ENCODE data around the gene USP8.
"Not testable (repeated sequence)": the region's sequence is repeated elsewhere in the genome, so short reads cannot be mapped to it uniquely, and the experiment has no call there.

Gene USP8

GRCh38 chr15:50380089-50380488 lies 44.1 kb upstream of the USP8 start:
- no peak for TF ChIP-seq EZH2phosphoT487 (IDR thresholded peaks at IDR 0.05; ENCODE audit: low read depth)
- TF ChIP-seq CTCF (IDR thresholded peaks at IDR 0.05; ENCODE audit: low read depth, low read length) = no peak
- Histone ChIP-seq H4K20me1 (ENCODE audit: insufficient read depth, low read length) (no peaks in the 10 kb centered on the region), H3K79me2 (ENCODE audit: low read length) (no peaks in the 10 kb centered on the region), H3K9ac (ENCODE audit: low read length) (no peak overlapping the region), H3K27ac (ENCODE audit: low read length) (no peak overlapping the region), H2AFZ (ENCODE audit: low read depth, low read length) (no peak overlapping the region), H3K36me3 (replicated peaks; ENCODE audit: low read depth, low read length) (no peaks in the 10 kb centered on the region), H3K4me2 (ENCODE audit: low read length) (no peak overlapping the region), H3K9me3 (ENCODE audit: insufficient read depth, low read length) (no peaks in the 10 kb centered on the region), H3K27me3 (ENCODE audit: low read depth, low read length) (peaks cover 2% of the 10 kb centered on the region; the same call in 1 of the 2 replicates), H3K4me1 (ENCODE audit: low read length) (peaks cover 28% of the 10 kb centered on the region), H3K4me3 (ENCODE audit: low read length) (no peak overlapping the region)

GRCh38 chr15:50381438-50381837 lies 42.8 kb upstream of the USP8 start:
- H3K27ac ChIP-seq (ENCODE audit: low read length) = no peak overlapping the region
- no peak overlapping the region for H3K9ac ChIP-seq (ENCODE audit: low read length)
- no peak for TF ChIP-seq CTCF (IDR thresholded peaks at IDR 0.05; ENCODE audit: low read depth, low read length)
- TF ChIP-seq EZH2phosphoT487 (IDR thresholded peaks at IDR 0.05; ENCODE audit: low read depth) = no peak
- peaks cover 2% of the 10 kb centered on the region; the same call in 1 of the 2 replicates for H3K27me3 ChIP-seq (ENCODE audit: low read depth, low read length)
- peaks cover 28% of the 10 kb centered on the region for H3K4me1 ChIP-seq (ENCODE audit: low read length)
- H3K36me3 ChIP-seq (replicated peaks; ENCODE audit: low read depth, low read length) = no peaks in the 10 kb centered on the region
- no peak overlapping the region for H3K4me3 ChIP-seq (ENCODE audit: low read length)
- H2AFZ ChIP-seq (ENCODE audit: low read depth, low read length) = no peak overlapping the region
- no peaks in the 10 kb centered on the region for H4K20me1 ChIP-seq (ENCODE audit: insufficient read depth, low read length)
- H3K9me3 ChIP-seq (ENCODE audit: insufficient read depth, low read length) = no peaks in the 10 kb centered on the region
- H3K79me2 ChIP-seq (ENCODE audit: low read length) = no peaks in the 10 kb centered on the region
- H3K4me2 ChIP-seq (ENCODE audit: low read length) = no peak overlapping the region

- H2AFZ ChIP-seq (ENCODE audit: low read depth, low read length); H3K9me3 ChIP-seq (ENCODE audit: insufficient read depth, low read length); H3K4me3 ChIP-seq (ENCODE audit: low read length); H4K20me1 ChIP-seq (ENCODE audit: insufficient read depth, low read length); H3K27me3 ChIP-seq (ENCODE audit: low read depth, low read length); H3K79me2 ChIP-seq (ENCODE audit: low read length); H3K27ac ChIP-seq (ENCODE audit: low read length); H3K36me3 ChIP-seq (replicated peaks; ENCODE audit: low read depth, low read length); H3K9ac ChIP-seq (ENCODE audit: low read length): not testable (repeated sequence)
- Histone ChIP-seq H3K4me2 (ENCODE audit: low read length) (0 out of 2 replicates have a peak overlapping the region, but pooled peaks have one; percentile 4), H3K4me1 (ENCODE audit: low read length) (peaks cover 27% of the 10 kb centered on the region)
Observed at GRCh38 chr15:50382408-50382807, 41.8 kb upstream of the USP8 start.

- Histone ChIP-seq H4K20me1 (ENCODE audit: insufficient read depth, low read length) (no peaks in the 10 kb centered on the region), H3K4me2 (ENCODE audit: low read length) (peak overlapping the region; percentile 69), H3K9ac (ENCODE audit: low read length) (no peak overlapping the region), H3K79me2 (ENCODE audit: low read length) (no peaks in the 10 kb centered on the region), H3K27me3 (ENCODE audit: low read depth, low read length) (no peaks in the 10 kb centered on the region; the same call in 1 of the 2 replicates), H3K36me3 (replicated peaks; ENCODE audit: low read depth, low read length) (no peaks in the 10 kb centered on the region), H3K4me1 (ENCODE audit: low read length) (peaks cover 40% of the 10 kb centered on the region), H3K4me3 (ENCODE audit: low read length) (peak overlapping the region; percentile 43), H2AFZ (ENCODE audit: low read depth, low read length) (no peak overlapping the region), H3K27ac (ENCODE audit: low read length) (peak overlapping the region; percentile 40; the same call in 1 of the 2 replicates), H3K9me3 (ENCODE audit: insufficient read depth, low read length) (no peaks in the 10 kb centered on the region)
- TF ChIP-seq EZH2phosphoT487 (IDR thresholded peaks at IDR 0.05; ENCODE audit: low read depth) = no peak
- TF ChIP-seq CTCF (IDR thresholded peaks at IDR 0.05; ENCODE audit: low read depth, low read length) = no peak
Observed at GRCh38 chr15:50390554-50391264, 33.5 kb upstream of the USP8 start.

- Histone ChIP-seq H3K4me2 (ENCODE audit: low read length) (peak overlapping the region; percentile 69), H3K4me1 (ENCODE audit: low read length) (peaks cover 39% of the 10 kb centered on the region)
- H3K27me3 ChIP-seq (ENCODE audit: low read depth, low read length); H3K9ac ChIP-seq (ENCODE audit: low read length); H3K36me3 ChIP-seq (replicated peaks; ENCODE audit: low read depth, low read length); H3K27ac ChIP-seq (ENCODE audit: low read length); H3K4me3 ChIP-seq (ENCODE audit: low read length); H3K9me3 ChIP-seq (ENCODE audit: insufficient read depth, low read length); H4K20me1 ChIP-seq (ENCODE audit: insufficient read depth, low read length); H3K79me2 ChIP-seq (ENCODE audit: low read length); H2AFZ ChIP-seq (ENCODE audit: low read depth, low read length): not testable (repeated sequence)
Observed at GRCh38 chr15:50391561-50391960, 32.6 kb upstream of the USP8 start.
